Activated CD4-positive, alpha-beta T cell treated with anti-CD3 and anti-CD28 coated beads, Interleukin-2, Interleukin-4, amounts not matched to agents 100 ng/mL and 50 ng/mL, durations not matched to agents 16 hours and 8 hours (primary cell): ENCODE measurements around the gene EFNA5.
"Not testable (repeated sequence)": the region's sequence is repeated elsewhere in the genome, so short reads cannot be mapped to it uniquely, and the experiment has no call there.

Source experiments
- DNase-seq: peaks from one replicate; pipeline ENCODE4 v3.0.0-alpha.2; 2020; ENCODE audit warnings: low spot score

The EFNA5 gene

GRCh38 chr5:107365320-107366109 lies 305.2 kb downstream of the EFNA5 start:
- no peak for DNase-seq

GRCh38 chr5:107364443-107365319 lies 306.1 kb downstream of the EFNA5 start:
- DNase-seq = no peak

- no peak for DNase-seq
These were observed 307.0 kb downstream of the EFNA5 start for GRCh38 chr5:107363768-107364167.

- no peak for DNase-seq
These were observed 308.8 kb downstream of the EFNA5 start for GRCh38 chr5:107361945-107362344.

- no peak for DNase-seq
These were observed 310.9 kb downstream of the EFNA5 start for GRCh38 chr5:107359916-107360234.

GRCh38 chr5:107359033-107359915 lies 311.5 kb downstream of the EFNA5 start:
- DNase-seq = no peak

GRCh38 chr5:107356891-107357290 lies 313.8 kb downstream of the EFNA5 start:
- DNase-seq = no peak

GRCh38 chr5:107352576-107352975 lies 318.2 kb downstream of the EFNA5 start:
- DNase-seq = no peak

- DNase-seq = not testable (repeated sequence)
These were observed 324.2 kb downstream of the EFNA5 start for GRCh38 chr5:107346580-107346979.

GRCh38 chr5:107342371-107342770 lies 328.4 kb downstream of the EFNA5 start:
- DNase-seq = no peak

- no peak for DNase-seq
These were observed 329.2 kb downstream of the EFNA5 start for GRCh38 chr5:107341376-107342084.

- DNase-seq = no peak
These were observed 330.1 kb downstream of the EFNA5 start for GRCh38 chr5:107340631-107341030.

GRCh38 chr5:107338335-107338734 lies 332.4 kb downstream of the EFNA5 start:
- no peak for DNase-seq

- DNase-seq = no peak
These were observed 333.5 kb downstream of the EFNA5 start for GRCh38 chr5:107337281-107337680.

GRCh38 chr5:107331882-107332281 lies 338.9 kb downstream of the EFNA5 start:
- DNase-seq = no peak

GRCh38 chr5:107331312-107331711 lies 339.4 kb downstream of the EFNA5 start:
- DNase-seq = no peak

GRCh38 chr5:107330903-107331302 lies 339.8 kb downstream of the EFNA5 start:
- DNase-seq = no peak

- no peak for DNase-seq
These were observed 340.9 kb downstream of the EFNA5 start for GRCh38 chr5:107329850-107330249.
